ENCODE results near the gene OR5H14.

- no peak for TF ChIP-seq CTCF (IDR thresholded peaks at IDR 0.05; ENCODE audit: insufficient read depth, low read length)
- no peak for TF ChIP-seq REST (IDR thresholded peaks at IDR 0.05; ENCODE audit: insufficient replicate concordance, low read depth)
- TF ChIP-seq POLR2AphosphoS5 (IDR thresholded peaks at IDR 0.05; ENCODE audit: low read depth): no peak
These were observed 34.9 kb downstream of the OR5H14 start for GRCh38 chr3:98182196-98182595.
